HPDE6-E6E7 (cell line): ENCODE data around the gene ZFYVE28.

Source experiments
- DNase-seq: peaks from one replicate; pipeline ENCODE4 v3.0.0; 2011; ENCODE audit warnings: missing footprints; ENCODE audit errors: extremely low spot score

The ZFYVE28 gene

DNA sequence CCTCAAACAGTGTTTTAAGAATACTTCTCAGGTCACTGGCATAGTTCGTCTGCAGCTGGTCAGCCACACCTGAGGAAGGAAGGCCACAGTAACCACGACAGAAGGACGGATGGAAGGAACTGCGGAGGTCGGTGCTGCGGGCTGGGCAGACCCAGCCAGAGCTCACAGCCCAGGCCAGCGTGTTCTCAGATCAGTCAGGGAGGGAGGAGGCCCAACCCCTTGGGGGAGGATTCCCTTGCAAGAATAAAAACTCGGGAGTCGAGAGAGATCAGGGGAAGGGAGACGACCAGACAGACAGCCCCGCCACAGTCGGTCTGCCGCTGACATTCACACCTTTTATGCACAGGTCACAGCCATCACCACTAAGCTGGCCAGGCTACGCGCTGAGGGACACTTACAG is 145.2 kb downstream of the ZFYVE28 start:
- DNase-seq: no peak

DNA sequence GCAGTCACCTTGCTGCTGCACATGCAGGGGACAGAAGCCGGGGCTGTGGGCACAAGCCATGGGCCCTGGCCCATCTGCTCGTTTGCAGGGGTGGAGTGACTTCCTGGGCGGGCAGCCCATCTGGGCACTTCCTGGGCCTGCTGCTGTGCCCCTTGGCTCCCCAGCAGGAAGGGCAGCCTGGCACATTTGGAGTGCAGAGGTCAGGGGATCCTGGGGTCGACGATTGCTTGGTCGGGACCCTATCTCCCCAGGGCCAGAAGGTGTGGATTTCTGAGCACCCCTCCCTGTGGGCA is 145.7 kb downstream of the ZFYVE28 start:
- DNase-seq: no peak

GRCh38 chr4:2272026-2272827 is 146.2 kb downstream of the ZFYVE28 start:
- no peak for DNase-seq

- DNase-seq: no peak
These were observed 147.0 kb downstream of the ZFYVE28 start for GRCh38 chr4:2271279-2272025.

DNA sequence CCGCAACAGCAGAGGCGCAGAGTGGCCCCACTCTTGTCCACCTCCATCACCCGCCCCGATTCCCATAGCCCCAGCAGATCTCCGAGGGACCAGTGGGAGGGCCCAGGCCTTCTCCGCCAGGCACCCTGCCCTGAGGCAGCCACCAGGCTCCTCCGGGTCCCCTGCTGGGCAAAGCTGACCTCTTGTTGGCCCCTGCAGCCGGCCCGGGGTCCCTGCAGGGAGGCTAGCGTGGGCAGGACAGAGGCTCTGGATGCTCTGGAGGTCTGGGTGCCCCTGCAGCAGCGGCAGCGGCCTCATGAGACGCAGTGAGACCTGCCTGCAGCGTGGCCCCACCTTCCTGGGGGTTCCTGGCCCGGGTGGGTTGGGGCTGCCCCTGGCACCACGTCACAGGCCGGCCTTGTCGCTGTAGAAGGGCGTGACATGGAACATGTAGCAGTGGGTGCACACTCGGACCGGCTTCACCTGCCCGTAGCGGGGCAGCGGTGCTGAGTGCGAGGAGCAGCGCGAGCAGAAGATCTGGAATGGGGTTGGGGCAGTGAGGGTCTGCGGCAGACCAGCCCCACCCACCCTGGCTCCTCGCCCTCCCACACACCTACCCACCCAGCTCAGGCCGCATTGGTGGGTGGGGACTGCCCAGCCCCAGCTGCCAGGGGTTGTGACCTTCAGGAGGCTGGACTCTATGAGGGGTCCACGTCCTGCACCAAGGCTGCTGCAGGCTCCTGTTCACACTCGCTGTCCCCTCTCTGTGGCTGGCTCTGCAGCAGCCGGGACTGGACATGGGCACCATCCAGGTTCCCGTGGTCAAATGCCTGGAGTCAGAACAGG is 147.9 kb downstream of the ZFYVE28 start:
- DNase-seq: no peak

DNA sequence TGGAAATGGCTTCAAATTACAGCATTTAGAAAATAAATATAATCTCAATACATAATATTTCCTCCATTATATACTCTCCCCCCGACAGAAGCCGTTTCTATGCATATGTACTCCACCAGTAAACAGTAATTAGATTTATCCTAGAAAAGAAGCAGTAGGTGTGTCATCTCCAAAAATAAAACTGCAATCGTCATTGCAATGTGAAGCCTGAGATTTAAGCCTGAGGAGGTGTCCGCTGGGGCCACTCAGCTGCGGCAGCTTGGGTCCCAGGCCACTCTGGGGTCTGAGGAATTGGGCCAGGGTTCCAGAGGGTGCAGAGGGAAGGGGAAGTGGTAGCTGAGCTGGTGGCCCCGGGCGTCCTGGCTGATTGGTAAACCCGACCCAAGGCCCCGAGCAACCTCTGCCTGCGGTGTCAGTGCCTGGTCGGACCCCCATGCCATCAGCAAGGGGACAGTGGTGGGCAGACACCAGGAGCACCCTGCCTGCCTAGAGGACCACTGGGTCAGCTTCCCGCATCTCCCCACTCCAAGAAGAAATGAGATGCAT is 148.8 kb downstream of the ZFYVE28 start:
- no peak for DNase-seq

DNA sequence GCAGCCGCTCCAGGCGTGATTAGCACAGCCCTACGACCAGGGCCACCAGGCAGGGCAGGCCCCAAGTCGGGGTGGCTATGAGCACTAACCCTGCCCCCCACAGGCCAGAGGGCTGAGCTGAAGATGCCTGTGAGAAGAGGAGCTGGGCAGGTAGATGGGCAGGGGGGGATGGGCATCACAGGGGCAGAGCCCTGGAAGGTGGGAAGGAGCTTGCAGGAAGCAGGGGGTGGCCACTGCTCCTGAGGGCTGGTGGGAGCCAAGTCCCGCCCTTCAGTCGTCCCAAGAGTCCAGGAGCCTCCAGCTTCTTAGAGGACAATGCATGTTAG is 149.3 kb downstream of the ZFYVE28 start:
- DNase-seq: no peak

- DNase-seq: no peak
These were observed 149.9 kb downstream of the ZFYVE28 start for GRCh38 chr4:2268357-2269205.

- DNase-seq: no peak
These were observed 150.6 kb downstream of the ZFYVE28 start for GRCh38 chr4:2267841-2268240.

GRCh38 chr4:2267320-2267811 is 151.1 kb downstream of the ZFYVE28 start:
- DNase-seq: no peak

DNA sequence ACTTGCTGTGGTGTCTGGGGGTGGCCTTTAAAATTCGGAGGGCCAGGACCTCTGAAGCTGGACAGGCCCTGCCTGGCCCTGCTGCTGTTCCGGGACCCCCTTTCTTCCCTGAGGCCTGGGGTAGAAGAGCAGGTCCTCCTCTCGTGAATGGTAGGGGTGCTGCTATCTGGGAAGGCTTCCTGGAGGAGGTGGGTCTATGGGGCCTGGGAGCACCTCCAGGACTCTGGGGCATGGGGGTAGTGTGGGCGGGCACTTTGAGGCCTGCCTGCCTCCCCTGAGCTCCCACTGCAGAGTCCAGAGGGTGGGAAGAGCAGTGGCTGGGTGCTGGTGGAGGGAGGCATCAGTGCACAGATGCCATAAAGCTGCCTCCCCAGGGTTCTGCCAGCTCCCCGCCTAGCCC is 151.6 kb downstream of the ZFYVE28 start:
- DNase-seq: no peak

DNA sequence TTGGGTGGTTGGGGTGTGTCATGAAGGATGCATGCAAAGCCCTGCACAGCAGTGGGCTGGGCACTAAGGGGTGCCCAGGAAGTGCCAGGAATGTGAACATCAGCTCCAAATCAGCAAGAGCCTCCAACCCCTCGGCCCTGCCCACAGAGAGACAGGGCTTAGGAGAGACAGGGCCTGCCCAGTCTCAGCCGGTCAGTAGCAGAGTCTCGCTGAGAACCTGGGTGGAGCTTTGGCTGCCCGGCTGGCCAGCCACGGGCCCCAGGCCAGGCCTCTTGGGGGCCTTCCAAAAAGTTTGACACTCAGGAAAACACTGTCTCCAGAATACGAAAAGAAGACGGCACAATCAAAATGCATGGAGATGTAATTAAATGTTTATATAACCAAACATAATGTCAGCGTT is 152.3 kb downstream of the ZFYVE28 start:
- no peak for DNase-seq

DNA sequence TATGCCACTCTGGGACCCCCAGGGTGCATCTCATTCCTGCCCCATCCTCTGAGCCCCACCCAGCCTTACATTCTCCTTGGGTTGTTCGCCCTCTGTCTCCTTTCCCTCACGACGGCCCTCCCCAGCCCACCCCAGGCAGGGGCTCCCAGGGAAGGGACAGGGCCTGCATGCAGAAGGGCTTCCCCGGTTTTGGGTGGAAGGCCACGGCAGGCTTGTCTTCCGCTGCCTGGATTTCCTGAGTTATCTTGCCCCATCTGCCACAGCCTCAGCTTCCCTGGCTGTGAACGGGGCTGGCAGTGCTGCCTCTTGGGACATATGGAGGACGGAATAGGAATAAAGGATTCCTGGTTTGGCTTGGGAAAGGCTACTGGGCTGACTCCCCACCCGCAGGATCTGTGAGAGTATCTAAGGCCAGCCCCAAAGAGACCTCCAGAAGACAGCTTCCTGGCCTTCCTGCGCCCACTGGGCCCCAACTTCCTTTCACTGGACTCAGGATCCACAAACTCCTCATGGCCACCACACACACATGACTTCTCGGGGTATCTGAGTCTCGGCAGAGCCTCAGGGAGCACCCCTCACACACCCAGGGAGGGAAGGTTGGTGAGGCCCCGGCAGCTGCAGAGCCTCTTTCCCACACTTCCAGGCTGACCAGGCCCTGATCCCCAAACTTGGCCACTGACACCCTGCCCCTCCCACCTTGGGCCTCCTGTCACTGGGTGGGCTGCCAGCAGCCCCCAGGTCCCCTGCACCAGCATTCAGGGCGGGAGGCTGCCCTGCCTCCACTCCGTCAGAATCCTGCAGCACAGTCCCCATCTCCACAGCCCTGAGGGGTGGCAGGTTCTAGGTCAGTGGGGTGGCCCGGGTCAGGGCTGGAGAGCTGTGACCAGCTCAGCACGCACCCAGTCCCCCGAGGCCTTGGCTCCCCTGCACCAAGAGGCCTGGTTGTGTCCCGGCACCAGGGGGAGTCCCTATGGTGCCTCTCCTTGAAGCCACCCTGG is 153.0 kb downstream of the ZFYVE28 start:
- DNase-seq: no peak

DNA sequence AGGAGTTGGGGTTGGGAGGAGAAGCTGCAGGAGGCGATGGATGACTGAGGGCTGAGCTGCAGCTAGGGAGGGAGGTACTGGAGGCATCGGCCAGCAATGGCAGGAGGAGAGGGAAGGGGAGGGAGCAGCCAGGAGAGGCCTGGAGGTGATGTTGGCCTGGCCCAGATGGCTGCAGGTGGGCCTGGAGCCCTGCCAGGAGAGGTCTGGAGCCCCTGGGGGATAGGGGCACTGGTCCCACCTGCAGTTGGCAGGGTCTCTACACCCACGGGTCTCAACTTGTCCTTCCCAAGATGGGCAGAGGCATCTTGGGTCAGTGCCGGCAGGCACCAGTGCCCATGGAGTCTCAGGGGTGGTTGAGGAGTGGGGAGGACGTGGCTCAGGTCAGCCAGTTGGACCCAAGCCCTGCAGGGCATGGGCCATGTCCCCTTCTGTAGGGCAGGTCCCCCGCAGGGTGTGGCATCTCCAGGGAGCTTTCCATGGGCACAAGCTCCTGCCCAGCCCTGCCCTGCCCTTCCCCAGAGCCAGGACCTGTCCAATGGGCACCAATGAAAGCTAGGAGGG is 153.9 kb downstream of the ZFYVE28 start:
- no peak for DNase-seq

DNA sequence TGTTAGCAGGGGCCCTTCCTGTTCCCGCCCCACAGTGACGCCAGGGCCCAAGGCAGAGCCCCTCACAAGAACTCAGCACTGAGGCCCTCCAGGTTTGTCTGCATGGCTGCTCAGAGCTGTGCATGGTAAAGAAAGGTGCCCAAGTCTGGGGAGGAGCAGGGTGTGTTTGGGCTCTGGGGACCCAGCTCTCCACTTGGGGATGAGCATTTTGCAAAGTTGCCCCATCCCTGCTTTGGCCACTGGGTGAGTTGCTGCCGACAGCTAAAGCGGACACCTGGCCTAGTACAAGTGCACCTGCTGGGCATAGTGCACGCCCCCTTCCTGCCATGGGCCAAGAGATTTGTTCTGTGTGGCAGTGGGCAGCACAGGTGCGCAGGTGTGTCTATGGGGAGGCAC is 154.5 kb downstream of the ZFYVE28 start:
- no peak for DNase-seq

DNA sequence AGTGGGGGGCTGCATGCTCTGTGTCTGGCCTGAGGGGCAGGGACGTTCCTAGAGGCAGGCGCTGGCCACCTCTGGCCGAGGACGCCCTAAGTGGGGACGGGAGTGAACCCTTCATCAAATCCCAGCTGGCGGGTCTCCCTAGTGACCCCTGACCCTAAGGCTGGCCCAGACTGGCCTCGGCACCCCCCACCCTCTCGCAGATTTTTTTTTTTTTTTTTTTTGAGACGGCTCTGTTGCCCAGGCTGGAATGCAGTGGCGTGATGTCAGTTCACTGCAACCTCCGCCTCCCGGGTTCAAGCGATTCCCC is 155.5 kb downstream of the ZFYVE28 start:
- no peak for DNase-seq

- peak; percentile 98 for DNase-seq
These were observed 156.1 kb downstream of the ZFYVE28 start for GRCh38 chr4:2262145-2262943.

GRCh38 chr4:2261853-2262144 is 156.6 kb downstream of the ZFYVE28 start, which contains the start of gene MXD4:
Gene MXD4, minus strand, starts transcription at chr4:2262109. Its CDS starts 129 bp downstream, at chr4:2261980.
- DNase-seq: no peak
